Lung (tissue), 12 donors: ENCODE data around the gene HOXD1. TPM values are rescaled to one million over a fixed set of nuclear protein-coding genes. Genes with fewer than 3 reads are reported as not detected.

Experiments
- ATAC-seq: fragments of 200-7000 bp; cut with Tn5 transposase; one replicate; pipeline ENCODE4 v1.9.1; 2020; ENCODE audit warnings: moderate number of reproducible peaks; ENCODE audit not compliant: insufficient read depth, low FRiP score
- DNase-seq, 3 donors: peaks; one replicate each; pipeline ENCODE4 v3.0.0-alpha.2; 2013 to 2017
- H3K27ac ChIP-seq, 2 donors: one replicate each; pipeline ENCODE4 v1.5.1; 2013; ENCODE audit warnings: mild to moderate bottlenecking in 2 of 2, moderate library complexity in 2 of 2, control low read depth in 1 of 2, inconsistent platforms in 1 of 2, low read depth in 1 of 2, low read length in 1 of 2
- H3K27me3 ChIP-seq, 3 donors: one replicate each; pipeline ENCODE4 v1.5.1; 2013; ENCODE audit warnings: low read length in 2 of 3; ENCODE audit not compliant: control insufficient read depth in 3 of 3, insufficient read depth in 3 of 3
- H3K36me3 ChIP-seq, 4 donors: one replicate each; pipeline ENCODE4 v1.5.1; 2013; ENCODE audit warnings: low read length in 4 of 4, mild to moderate bottlenecking in 1 of 4, moderate library complexity in 1 of 4; ENCODE audit not compliant: control insufficient read depth in 4 of 4, insufficient read depth in 4 of 4
- H3K4me1 ChIP-seq, 5 donors: one replicate each; pipeline ENCODE4 v1.5.1; 2013; ENCODE audit warnings: low read length in 5 of 5, mild to moderate bottlenecking in 2 of 5, moderate library complexity in 1 of 5; ENCODE audit not compliant: control insufficient read depth in 5 of 5, insufficient read depth in 5 of 5
- H3K4me3 ChIP-seq: one replicate; pipeline ENCODE4 v1.5.1; 2013; ENCODE audit warnings: mild to moderate bottlenecking, control low read depth, moderate library complexity
- H3K9ac ChIP-seq, 2 donors: one replicate each; pipeline ENCODE4 v1.5.1; 2013; ENCODE audit warnings: low read length in 2 of 2, control low read depth in 1 of 2; ENCODE audit not compliant: insufficient read depth in 1 of 2
- H3K9me3 ChIP-seq, 4 donors: one replicate each; pipeline ENCODE4 v1.5.1; 2013; ENCODE audit warnings: low read length in 3 of 4, mild to moderate bottlenecking in 1 of 4, moderate library complexity in 1 of 4; ENCODE audit not compliant: control insufficient read depth in 4 of 4, insufficient read depth in 3 of 4
- WGBS, 2 donors: extraction: QIAGEN DNeasy Blood & Tissue Kit; methylation state at CpG; one replicate each; pipeline ENCODE4 v1.1.7; 2013; 5-methylcytosine and 5-hydroxymethylcytosine counted together
- polyA plus RNA-seq, 2 donors: library from polyadenylated mRNA; stranded (reverse); fragments of 200-250 nt; gene quantifications; one replicate each; pipeline ENCODE4 v1.2.1, GENCODE V29; 2013
- total RNA-seq, 2 donors: library from RNA; depleted of rRNA in 1 of 2; stranded (reverse); fragments of >200 nt in 1 of 2; gene quantifications; one replicate each; pipeline ENCODE4 v1.2.1, GENCODE V29; 2014 to 2021
- TF ChIP-seq, protein P1 (sequence below): IDR thresholded peaks from 2 replicates; pipeline ENCODE4 v1.5.1; 2012; ENCODE audit warnings: mild to moderate bottlenecking; ENCODE audit errors: control extremely low read depth, extremely low read depth
- donor health status: control.
- donor health status: control.
- donor health status: Bipolar disorder and iron deficiency.
- donor health status: healthy.
- donor health status: DM: yes; HTN: yes; CAD: no.

HOXD1 gene
- total and polyA plus RNA-seq, 4 donors, result 0.40 to 3.2 (median 1.7) TPM

DNA sequence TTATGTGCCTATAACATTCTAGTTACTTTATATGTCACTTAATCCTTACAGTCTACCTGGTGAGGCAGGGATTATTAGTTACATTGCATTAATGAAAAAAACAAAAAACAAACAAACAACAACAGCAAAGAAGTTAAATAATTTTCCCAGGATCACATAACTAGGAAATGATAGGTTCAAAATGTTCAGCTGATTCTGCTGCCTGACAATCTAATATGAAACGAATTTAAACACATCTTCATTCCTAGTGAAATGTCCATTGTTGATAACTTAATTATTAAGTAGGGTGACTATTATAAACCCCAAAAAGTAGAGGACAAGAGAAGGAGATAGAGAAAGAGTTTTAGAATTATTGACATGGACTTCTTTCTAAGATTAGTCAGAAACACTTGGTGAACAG, 22.6 kb downstream of the HOXD1 start:
- H3K4me3 ChIP-seq, result no peak overlapping the region
- ATAC-seq, result no peak
- no peak for DNase-seq
- no peaks in the 10 kb centered on the region for H3K36me3 ChIP-seq
- no peak overlapping the region for H3K27ac ChIP-seq
- TF ChIP-seq, protein P1, sequence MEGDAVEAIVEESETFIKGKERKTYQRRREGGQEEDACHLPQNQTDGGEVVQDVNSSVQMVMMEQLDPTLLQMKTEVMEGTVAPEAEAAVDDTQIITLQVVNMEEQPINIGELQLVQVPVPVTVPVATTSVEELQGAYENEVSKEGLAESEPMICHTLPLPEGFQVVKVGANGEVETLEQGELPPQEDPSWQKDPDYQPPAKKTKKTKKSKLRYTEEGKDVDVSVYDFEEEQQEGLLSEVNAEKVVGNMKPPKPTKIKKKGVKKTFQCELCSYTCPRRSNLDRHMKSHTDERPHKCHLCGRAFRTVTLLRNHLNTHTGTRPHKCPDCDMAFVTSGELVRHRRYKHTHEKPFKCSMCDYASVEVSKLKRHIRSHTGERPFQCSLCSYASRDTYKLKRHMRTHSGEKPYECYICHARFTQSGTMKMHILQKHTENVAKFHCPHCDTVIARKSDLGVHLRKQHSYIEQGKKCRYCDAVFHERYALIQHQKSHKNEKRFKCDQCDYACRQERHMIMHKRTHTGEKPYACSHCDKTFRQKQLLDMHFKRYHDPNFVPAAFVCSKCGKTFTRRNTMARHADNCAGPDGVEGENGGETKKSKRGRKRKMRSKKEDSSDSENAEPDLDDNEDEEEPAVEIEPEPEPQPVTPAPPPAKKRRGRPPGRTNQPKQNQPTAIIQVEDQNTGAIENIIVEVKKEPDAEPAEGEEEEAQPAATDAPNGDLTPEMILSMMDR, result no peak
- H3K9me3 ChIP-seq, result no peaks in the 10 kb centered on the region
- 75 to 82% methylated on average over 1 of the region's 1 CpG for WGBS, 2 donors
- H3K4me1 ChIP-seq, result no peaks in the 10 kb centered on the region
- no peak overlapping the region for H3K9ac ChIP-seq
- H3K27me3 ChIP-seq, result peaks cover 0 to 9% (median 0%) of the 10 kb centered on the region in 3 donors

DNA sequence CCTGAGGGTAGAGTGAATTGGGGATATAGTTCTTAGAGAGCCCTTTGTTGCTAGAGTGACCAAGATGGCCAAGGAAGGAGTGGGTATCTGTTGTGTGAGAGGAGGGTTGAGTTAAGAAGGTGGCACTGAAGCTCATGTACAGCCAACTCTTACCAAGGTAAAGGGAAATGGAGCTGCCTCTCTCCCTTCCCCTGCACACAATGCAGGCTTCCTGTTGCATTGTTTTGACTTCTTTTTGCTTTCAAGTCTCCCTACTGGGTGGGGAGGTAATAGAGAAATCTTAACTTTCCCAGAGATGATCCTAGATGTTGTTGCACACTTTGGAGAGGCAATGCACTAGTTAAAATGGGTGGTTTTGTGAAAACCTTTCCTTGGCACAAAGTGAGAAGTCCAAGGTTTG, 23.8 kb downstream of the HOXD1 start:
- Histone ChIP-seq H3K4me1 (no peaks in the 10 kb centered on the region), H3K4me3 (no peak overlapping the region), H3K36me3 (no peaks in the 10 kb centered on the region), H3K27ac (no peak overlapping the region), H3K27me3 (peaks cover 0 to 9% (median 0%) of the 10 kb centered on the region in 3 donors), H3K9me3 (no peaks in the 10 kb centered on the region), H3K9ac (no peak overlapping the region)
- no peak for DNase-seq
- TF ChIP-seq, protein P1, result no peak
- no peak for ATAC-seq

GRCh38 chr2:176213406-176213805, 24.9 kb downstream of the HOXD1 start:
- H3K9me3 ChIP-seq, result no peaks in the 10 kb centered on the region
- TF ChIP-seq, protein P1, result no peak
- ATAC-seq (no peak), DNase-seq (no peak)
- 38 to 60% methylated on average over 1 of the region's 1 CpG for WGBS, 2 donors
- no peaks in the 10 kb centered on the region for H3K36me3 ChIP-seq
- H3K4me3 ChIP-seq, result no peak overlapping the region
- no peaks in the 10 kb centered on the region for H3K4me1 ChIP-seq
- no peak overlapping the region for H3K27ac ChIP-seq
- no peak overlapping the region for H3K9ac ChIP-seq
- H3K27me3 ChIP-seq, result peaks cover 0 to 9% (median 0%) of the 10 kb centered on the region in 3 donors

DNA sequence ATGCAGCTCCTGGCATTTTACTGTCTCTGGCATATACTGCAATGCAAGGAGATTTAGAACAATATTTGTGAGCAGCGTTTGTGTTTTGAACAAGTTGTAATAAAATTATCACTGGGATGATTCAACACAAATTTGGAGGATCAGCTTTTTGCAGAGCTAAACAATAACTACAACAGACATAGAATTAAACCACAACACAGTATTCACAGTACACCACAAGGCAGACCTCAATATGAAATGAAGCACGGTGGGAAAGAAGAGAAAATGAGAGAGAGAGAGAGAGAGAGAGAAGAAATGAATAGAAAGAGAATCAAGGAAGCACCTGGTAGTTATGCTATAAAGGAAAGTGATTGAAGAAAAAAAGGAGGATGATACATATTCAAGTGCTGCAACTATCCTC, 39.4 kb downstream of the HOXD1 start:
- WGBS, 2 donors, result 85% methylated on average over 2 of the region's 2 CpGs
- no peak for DNase-seq
- TF ChIP-seq, protein P1, result no peak
- peaks cover 0 to 2% (median 0%) of the 10 kb centered on the region in 4 donors for H3K9me3 ChIP-seq
- H3K9ac ChIP-seq, result no peak overlapping the region
- ATAC-seq, result no peak
- H3K27me3 ChIP-seq, result peaks cover 0 to 3% (median 0%) of the 10 kb centered on the region in 3 donors
- H3K36me3 ChIP-seq, result no peaks in the 10 kb centered on the region
- no peak overlapping the region for H3K4me3 ChIP-seq
- H3K27ac ChIP-seq, result no peak overlapping the region
- H3K4me1 ChIP-seq, result no peaks in the 10 kb centered on the region
